ENCODE measurements around the gene HS3ST6.
A peak's percentile ranks its signal among the peaks of the same experiment; 100 is the strongest.
"Not testable (repeated sequence)": the region's sequence is repeated elsewhere in the genome, so short reads cannot be mapped to it uniquely, and the experiment has no call there.

Gene HS3ST6

DNA sequence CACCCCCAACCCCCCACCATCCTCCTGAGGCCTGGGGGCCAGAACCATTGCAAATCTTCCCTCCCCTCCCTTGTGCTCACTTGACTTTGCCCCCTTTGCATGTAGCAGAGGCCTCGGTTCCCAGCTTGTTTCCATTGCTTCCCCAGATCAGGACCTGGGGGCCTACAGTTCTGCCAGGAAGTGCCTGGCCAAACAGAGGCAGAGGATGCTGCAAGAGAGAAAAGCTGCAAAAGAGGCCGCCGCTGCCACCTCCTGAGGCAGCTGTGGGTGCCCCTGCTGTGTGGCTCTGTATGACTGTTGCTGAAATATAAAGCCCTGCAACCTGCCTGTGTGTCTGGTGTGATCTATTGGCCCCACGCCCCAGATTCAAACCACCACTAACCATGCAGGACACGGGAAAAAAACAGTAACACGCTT, 43.4 kb upstream of the HS3ST6 start:
- DNase-seq (ENCODE audit: low read depth), result peak; percentile 54
- peak overlapping the region; percentile 33 for H3K4me3 ChIP-seq (ENCODE audit: low read depth, low read length)
- TF ChIP-seq, protein P1, sequence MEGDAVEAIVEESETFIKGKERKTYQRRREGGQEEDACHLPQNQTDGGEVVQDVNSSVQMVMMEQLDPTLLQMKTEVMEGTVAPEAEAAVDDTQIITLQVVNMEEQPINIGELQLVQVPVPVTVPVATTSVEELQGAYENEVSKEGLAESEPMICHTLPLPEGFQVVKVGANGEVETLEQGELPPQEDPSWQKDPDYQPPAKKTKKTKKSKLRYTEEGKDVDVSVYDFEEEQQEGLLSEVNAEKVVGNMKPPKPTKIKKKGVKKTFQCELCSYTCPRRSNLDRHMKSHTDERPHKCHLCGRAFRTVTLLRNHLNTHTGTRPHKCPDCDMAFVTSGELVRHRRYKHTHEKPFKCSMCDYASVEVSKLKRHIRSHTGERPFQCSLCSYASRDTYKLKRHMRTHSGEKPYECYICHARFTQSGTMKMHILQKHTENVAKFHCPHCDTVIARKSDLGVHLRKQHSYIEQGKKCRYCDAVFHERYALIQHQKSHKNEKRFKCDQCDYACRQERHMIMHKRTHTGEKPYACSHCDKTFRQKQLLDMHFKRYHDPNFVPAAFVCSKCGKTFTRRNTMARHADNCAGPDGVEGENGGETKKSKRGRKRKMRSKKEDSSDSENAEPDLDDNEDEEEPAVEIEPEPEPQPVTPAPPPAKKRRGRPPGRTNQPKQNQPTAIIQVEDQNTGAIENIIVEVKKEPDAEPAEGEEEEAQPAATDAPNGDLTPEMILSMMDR (IDR thresholded peaks at IDR 0.05; ENCODE audit: insufficient read depth, low read depth, low read length, missing control alignments), result no peak

DNA sequence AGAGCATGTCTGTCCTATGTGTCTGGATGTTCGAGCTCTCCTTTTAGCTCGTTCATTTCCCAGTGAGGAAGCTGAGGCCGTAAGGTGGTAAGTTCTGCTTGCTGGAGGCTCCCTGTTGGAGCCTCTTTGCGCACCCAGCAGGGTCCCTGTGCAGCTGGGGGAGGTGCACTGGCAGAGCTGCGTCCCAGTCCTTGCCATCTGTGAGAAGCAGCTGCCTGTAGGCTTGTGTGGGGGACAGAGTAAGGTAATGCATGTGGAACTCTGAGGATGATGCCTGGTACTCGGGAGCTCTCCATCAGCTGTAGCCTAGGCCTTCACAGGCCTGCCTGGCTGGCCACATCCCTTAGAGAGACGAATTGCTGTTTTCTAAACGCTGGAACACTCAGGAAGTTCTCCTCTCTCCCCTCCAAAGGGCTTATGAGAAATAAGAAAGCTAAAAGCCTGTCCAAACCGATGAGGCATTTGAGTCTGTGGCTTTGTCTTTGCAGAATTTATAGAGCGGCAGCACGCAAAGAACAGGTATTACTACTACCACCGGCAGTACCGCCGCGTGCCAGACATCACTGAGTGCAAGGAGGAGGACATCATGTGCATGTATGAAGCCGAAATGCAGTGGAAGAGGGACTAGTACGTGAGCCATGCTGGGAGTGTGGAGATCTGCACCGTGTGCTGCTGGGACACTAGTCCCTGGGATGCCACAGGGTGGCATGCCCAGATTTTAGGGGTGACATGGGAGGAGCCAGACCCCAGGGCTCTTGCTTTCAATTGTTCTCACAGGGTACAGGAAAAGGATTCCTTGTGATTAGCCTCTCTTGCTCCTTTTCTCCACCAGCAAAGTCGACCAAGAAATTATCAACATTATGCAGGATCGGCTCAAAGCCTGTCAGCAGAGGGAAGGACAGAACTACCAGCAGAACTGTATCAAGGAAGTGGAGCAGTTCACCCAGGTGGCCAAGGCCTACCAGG, 42.7 kb upstream of the HS3ST6 start:
- peak; percentile 82 for DNase-seq (ENCODE audit: low read depth)
- H3K4me3 ChIP-seq (ENCODE audit: low read depth, low read length), result peak overlapping the region; percentile 90
- TF ChIP-seq, protein P1 (IDR thresholded peaks at IDR 0.05; ENCODE audit: insufficient read depth, low read depth, low read length, missing control alignments), result no peak

DNA sequence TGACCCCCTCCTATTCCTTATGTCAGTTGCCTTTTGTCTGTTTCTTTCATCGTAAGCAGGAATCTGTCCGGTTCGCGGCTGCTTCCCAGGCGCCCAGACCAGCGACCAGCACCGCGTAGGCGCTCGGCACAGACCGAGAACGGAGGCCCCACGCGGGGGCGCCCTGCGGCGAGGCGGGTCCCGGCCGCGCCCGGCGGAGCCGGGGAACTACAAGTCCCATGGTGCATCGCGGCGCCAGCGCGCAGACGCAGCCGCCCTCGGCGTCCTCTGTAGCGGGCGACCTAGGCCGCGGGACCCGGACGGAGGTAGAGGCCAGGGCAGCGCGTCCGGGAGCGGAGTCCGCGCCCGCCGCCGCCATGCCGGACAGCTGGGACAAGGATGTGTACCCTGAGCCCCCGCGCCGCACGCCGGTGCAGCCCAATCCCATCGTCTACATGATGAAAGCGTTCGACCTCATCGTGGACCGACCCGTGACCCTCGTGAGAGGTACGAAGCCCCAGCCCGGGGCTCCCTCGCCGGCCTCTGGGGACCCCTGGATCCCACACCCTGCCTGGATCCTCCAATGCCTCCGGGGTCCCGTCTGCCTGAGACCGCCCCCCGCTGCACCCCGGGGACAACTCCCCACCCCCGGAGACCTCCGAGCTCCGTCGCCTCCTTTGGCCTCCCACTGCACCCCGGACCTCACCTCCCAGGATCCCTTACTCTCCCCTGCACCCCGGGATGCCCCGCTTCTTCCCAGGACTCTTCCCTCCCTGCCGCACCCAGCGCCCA, 41.2 kb upstream of the HS3ST6 start, which contains the start of gene NDUFB10:
Gene NDUFB10, plus strand, starts transcription at position 270 of the 771 bp plus-strand sequence. Its CDS starts 87 bp downstream, at position 357.
- DNase-seq (ENCODE audit: low read depth), result peak; percentile 96

DNA sequence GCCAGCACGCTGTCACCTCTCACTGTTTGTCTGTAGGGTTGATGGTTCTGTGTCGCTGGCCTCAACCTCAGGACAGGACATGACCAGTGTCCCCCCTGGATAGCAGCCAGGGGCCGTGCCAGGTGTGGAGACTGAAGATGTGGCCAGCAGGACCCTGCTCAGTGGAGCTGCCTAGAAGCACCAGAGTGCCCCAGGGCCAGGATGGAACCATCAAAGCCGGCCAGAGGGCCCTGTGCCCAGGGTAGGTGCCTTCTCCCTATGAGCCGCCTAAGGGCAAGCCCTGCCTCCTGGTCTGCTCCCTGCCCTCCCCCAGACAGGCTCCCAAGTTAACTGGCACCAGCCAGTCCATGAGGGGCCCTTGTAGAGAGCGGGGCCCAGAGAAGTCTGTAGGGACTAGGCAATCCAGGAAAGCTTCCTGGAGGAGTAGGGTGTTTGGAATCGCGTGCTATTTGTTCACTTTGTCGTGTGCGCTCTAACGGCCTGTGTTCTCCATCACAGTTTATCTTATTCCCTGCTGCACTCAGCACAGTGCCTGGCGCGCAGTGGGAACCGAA, 40.6 kb upstream of the HS3ST6 start:
- H3K4me3 ChIP-seq (ENCODE audit: low read depth, low read length), result no peak overlapping the region
- TF ChIP-seq, protein P1 (IDR thresholded peaks at IDR 0.05; ENCODE audit: insufficient read depth, low read depth, low read length, missing control alignments), result no peak
- DNase-seq (ENCODE audit: low read depth), result no peak

More for the DNA sequence above, 41.2 kb upstream of the HS3ST6 start, which contains the start of gene NDUFB10:
- peak within 1 kb of the TSS; percentile 90 for H3K4me3 ChIP-seq (ENCODE audit: low read depth, low read length)
- TF ChIP-seq, protein P1 (IDR thresholded peaks at IDR 0.05; ENCODE audit: insufficient read depth, low read depth, low read length, missing control alignments), result peak; percentile 72

DNA sequence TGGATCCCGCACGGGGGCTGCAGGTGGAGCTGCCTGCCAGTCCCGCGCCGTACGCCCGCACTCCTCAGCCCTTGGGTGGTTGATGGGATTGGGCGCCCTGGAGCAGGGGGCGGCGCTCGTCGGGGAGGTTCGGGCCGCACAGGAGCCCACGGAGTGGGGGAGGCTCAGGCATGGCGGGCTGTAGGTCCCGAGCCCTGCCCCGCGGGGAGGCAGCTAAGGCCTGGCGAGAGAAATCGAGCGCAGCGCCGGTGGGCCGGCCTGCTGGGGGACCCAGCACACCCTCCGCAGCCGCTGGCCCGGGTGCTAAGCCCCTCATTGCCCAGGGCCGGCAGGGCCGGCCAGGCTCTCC, 39.9 kb upstream of the HS3ST6 start:
- not testable (repeated sequence) for DNase-seq (ENCODE audit: low read depth)

DNA sequence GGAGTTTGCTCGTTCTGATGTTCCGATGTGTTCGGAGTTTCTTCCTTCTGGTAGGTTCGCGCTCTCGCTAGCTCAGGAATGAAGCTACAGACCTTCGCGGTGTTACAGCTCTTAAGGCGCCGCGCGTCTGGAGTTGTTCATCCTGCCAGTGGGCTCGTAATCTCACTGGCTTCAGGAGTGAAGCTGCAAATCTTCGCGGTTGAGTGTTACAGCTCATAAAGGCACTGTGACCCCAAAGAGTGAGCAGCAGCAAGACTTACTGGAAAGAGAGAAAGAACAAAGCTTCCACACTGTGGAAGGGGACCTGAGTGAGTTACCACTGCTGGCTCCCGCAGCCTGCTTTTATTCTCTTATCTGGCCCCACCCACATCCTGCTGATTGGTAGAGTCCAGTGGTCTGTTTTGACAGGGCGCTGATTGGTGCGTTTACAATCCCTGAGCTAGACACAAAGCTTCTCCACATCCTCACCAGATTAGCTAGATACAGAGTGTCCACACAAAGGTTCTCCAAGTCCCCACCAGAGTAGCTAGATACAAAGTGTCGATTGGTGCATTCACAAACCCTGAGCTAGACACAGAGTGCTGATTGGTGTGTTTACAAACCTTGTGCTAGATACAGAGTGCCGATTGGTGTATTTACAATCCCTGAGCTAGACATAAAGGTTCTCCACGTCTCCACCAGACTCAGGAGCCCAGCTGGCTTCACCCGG, 39.4 kb upstream of the HS3ST6 start:
- H3K4me3 ChIP-seq (ENCODE audit: low read depth, low read length); DNase-seq (ENCODE audit: low read depth): not testable (repeated sequence)

More for the DNA sequence above, 39.9 kb upstream of the HS3ST6 start:
- H3K4me3 ChIP-seq (ENCODE audit: low read depth, low read length), result not testable (repeated sequence)

DNA sequence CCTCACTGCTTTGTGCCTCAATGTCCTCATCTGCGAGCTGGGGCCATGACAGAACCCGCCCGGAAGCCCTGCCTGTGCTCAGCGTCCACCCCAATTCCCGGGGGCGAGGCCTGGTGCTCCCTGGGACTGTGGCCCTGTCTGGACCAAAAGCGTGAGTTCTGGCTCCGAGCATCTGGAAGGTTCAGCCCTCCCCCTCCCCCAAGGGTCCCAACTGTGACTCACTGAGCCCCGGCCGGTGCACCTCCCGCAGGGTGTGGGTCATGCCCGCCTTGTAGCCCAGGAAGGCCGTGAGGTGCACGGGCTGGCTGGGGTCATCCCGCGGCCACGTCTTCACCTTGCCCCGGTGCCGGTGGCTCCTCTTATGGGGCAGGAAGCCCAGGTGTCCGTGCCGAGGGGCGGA, 35.5 kb upstream of the HS3ST6 start:
- H3K4me3 ChIP-seq (ENCODE audit: low read depth, low read length), result no peak overlapping the region
- TF ChIP-seq, protein P1 (IDR thresholded peaks at IDR 0.05; ENCODE audit: insufficient read depth, low read depth, low read length, missing control alignments), result no peak
- no peak for DNase-seq (ENCODE audit: low read depth)

Data from GM12865 (cell line).